D721Med (cell line): ENCODE results near the gene FER.
"Not testable (repeated sequence)": the region's sequence is repeated elsewhere in the genome, so short reads cannot be mapped to it uniquely, and the experiment has no call there.

Experiments used
- DNase-seq: peaks from one replicate; pipeline ENCODE4 v3.0.0; 2011; ENCODE audit warnings: low spot score; ENCODE audit not compliant: insufficient read length
- FAIRE-seq: peaks from 2 replicates; lab custom pipeline; 2011; peaks lifted over from hg19 to GRCh38; lab: Jason Lieb, UNC
- CTCF ChIP-seq: IDR thresholded peaks from 2 replicates; pipeline ENCODE4 v1.5.1; 2012; ENCODE audit warnings: mild to moderate bottlenecking, control low read depth; ENCODE audit not compliant: insufficient read depth; ENCODE audit errors: missing control alignments

FER gene

DNA sequence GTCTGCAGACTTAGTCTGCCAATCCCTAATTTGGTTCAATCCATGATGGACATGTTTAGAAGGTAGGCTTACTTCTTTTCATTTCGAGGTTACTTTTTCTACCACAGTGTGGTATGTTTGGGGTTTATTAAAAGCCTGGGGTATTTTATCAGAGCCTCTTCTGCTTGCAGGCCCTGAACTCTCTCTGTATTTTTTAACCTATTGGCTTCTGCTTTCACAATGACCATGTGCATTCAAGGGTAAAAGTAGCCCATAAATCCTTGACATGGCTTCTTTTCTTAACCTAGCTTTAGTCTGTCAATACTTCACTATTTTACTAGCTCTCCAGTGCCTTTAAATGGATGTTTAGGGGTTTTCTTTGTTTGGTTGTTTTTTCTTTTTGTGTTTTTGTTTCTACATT is 286.6 kb downstream of the FER start:
- no peak for TF ChIP-seq CTCF
- DNase-seq (no peak), FAIRE-seq (no peak)

GRCh38 chr5:109035436-109035835 is 287.7 kb downstream of the FER start:
- FAIRE-seq (no peak), DNase-seq (no peak)
- no peak for TF ChIP-seq CTCF

DNA sequence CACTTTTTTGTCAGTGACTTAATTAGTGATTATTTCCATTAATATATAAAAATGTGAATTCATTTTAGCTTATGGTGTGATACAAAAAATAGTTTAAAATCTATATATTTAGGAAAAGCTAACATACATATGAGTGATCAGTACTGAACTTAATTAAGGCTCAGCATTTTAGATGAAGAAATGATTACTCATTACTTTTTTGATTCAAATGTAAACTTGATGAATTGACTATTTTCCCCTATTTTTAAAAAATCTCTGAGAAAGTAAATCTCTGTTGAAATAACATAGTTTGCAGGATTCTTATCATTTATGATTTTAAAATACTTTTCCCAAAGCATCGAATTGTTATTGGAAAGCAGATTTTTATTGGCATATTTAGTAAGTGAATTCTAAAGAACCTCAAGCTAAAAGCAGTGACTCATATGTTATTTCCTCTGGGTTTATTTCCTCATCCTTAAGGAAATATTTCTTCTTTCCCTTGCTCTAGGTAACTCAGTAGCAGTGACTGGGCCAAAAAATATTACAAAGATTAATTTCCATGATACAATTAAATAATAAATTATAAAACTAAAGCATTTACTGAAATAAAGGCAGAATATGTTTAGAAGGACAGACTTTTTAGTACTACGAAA is 290.6 kb downstream of the FER start:
- DNase-seq (no peak), FAIRE-seq (no peak)
- TF ChIP-seq CTCF: no peak

GRCh38 chr5:109041317-109041716 is 293.6 kb downstream of the FER start:
- no peak for TF ChIP-seq CTCF
- no peak for FAIRE-seq
- no peak for DNase-seq

DNA sequence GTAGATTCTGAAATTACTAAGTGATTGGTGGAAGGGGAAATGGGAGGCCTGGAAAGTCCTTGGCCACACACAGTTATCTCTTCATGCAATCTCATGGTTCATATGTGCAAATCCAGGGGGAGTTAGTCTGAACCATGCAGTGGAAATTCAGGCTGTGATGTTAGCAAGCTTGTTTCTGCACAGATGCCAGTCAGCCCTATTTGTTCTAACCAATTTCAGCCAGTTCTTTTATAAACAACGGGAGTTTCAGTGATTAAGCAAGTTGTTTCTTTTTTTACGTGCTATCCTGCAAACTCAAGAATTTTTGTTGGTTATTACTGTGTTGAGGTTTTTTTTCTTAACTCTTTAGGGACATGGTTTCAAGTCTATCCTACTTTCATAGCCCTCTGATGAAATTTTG is 298.0 kb downstream of the FER start:
- no peak for TF ChIP-seq CTCF
- FAIRE-seq (no peak), DNase-seq (no peak)

DNA sequence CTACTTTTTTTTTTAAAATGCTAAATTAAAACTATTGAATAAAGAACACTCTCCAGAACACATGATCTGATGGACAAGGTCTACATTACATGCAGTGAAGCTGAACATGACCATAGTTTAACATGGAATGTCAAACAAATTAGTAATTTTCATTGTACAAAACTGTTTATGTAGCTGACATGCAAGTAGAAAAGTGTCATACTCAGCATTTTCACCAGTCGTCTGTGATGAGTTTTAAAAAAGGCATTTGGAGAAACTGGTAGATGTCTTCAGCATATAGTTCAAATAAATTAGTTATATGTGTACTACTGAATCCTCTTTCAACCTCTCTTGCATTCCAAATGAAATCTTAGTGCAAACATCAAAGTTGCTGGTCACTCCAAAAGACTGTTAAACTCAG is 301.9 kb downstream of the FER start:
- DNase-seq: no peak
- no peak for FAIRE-seq
- TF ChIP-seq CTCF: no peak

DNA sequence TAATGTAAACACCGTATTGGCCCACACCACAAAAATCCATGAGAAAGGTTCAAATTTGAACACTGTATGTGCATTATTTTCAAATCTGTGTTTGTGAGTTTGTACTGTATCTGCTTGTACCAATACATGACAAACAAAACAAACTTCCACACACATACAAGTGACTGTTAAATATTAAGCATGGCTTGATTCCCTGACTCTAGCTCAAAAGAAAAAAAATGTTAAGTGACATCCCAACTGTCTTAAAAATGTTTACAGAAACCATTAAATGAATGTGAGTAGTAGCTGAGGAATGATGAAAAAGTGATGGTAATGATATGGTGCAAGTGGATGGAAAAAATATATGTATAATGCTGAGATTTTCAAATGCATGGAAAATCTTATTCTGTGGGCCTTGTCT is 302.6 kb downstream of the FER start:
- not testable (repeated sequence) for FAIRE-seq, DNase-seq

GRCh38 chr5:109052216-109052615 is 304.5 kb downstream of the FER start:
- DNase-seq, FAIRE-seq: not testable (repeated sequence)
